Suprapubic skin (tissue), 4 donors: ENCODE results near the gene FOXO3. TPM values are rescaled to one million over a fixed set of nuclear protein-coding genes. Genes with fewer than 3 reads are reported as not detected.

Experiments
- DNase-seq, 2 donors: peaks; one replicate each; pipeline ENCODE4 v3.0.0-alpha.2; 2019; ENCODE audit warnings: low spot score in 2 of 2
- H3K27ac ChIP-seq: fragments of 200-600 bp; sonication (generic); one replicate; pipeline ENCODE4 v1.5.1; 2019
- H3K27me3 ChIP-seq: fragments of 200-600 bp; sonication (generic); one replicate; pipeline ENCODE4 v1.5.1; 2019
- H3K36me3 ChIP-seq: fragments of 200-600 bp; sonication (generic); one replicate; pipeline ENCODE4 v1.5.1; 2019
- H3K4me1 ChIP-seq: fragments of 200-600 bp; sonication (generic); one replicate; pipeline ENCODE4 v1.5.1; 2019
- H3K4me3 ChIP-seq: fragments of 200-600 bp; sonication (generic); one replicate; pipeline ENCODE4 v1.5.1; 2019; ENCODE audit warnings: mild to moderate bottlenecking
- H3K9me3 ChIP-seq: fragments of 200-600 bp; sonication (generic); one replicate; pipeline ENCODE4 v1.5.1; 2019
- EP300 ChIP-seq: sonication (generic); formaldehyde crosslinking; IDR thresholded peaks from one replicate; pipeline ENCODE4 v1.6.1; 2017; ENCODE audit warnings: antibody characterized with exemption
- POLR2A ChIP-seq, 2 donors: fragments of 450-650 bp; IDR thresholded peaks; one replicate each; pipeline ENCODE4 v1.6.1; 2017; ENCODE audit warnings: antibody characterized with exemption in 2 of 2, mild to moderate bottlenecking in 2 of 2, moderate library complexity in 2 of 2
- POLR2AphosphoS5 ChIP-seq, 3 donors: sonication (generic); formaldehyde crosslinking; IDR thresholded peaks; one replicate each; pipeline ENCODE4 v1.6.1; 2017; ENCODE audit warnings: antibody characterized with exemption in 3 of 3
- WGBS: methylation state at CpG from one replicate; pipeline ENCODE4 v1.1.5; 2018; 5-methylcytosine and 5-hydroxymethylcytosine counted together
- total RNA-seq, 4 donors: library from RNA; depleted of rRNA; stranded (reverse); fragments of >200 nt; gene quantifications; one replicate each; pipeline ENCODE4 v1.1.0, GENCODE V29; 2016
- TF ChIP-seq, protein P1 (sequence below), 2 donors: fragments of 200-600 bp in 1 of 2; fragments of 450-650 bp in 1 of 2; sonication (generic) in 1 of 2; IDR thresholded peaks; one replicate each; pipeline ENCODE4 v1.5.1; 2016 to 2019; ENCODE audit warnings: antibody characterized with exemption in 2 of 2, mild to moderate bottlenecking in 1 of 2, moderate library complexity in 1 of 2

FOXO3 gene
- total RNA-seq, 4 donors from 2014 or later: 103 to 141 (median 121) TPM

- Histone ChIP-seq H3K4me1 (peaks cover 40% of the 10 kb centered on the region), H3K27me3 (no peaks in the 10 kb centered on the region), H3K9me3 (no peaks in the 10 kb centered on the region), H3K4me3 (no peak overlapping the region), H3K36me3 (peaks cover 36% of the 10 kb centered on the region), H3K27ac (no peak overlapping the region)
- TF ChIP-seq POLR2AphosphoS5 (IDR thresholded peaks at IDR 0.05): no peak
- TF ChIP-seq POLR2A (IDR thresholded peaks at IDR 0.05): no peak
- TF ChIP-seq EP300: no peak
- TF ChIP-seq, protein P1, sequence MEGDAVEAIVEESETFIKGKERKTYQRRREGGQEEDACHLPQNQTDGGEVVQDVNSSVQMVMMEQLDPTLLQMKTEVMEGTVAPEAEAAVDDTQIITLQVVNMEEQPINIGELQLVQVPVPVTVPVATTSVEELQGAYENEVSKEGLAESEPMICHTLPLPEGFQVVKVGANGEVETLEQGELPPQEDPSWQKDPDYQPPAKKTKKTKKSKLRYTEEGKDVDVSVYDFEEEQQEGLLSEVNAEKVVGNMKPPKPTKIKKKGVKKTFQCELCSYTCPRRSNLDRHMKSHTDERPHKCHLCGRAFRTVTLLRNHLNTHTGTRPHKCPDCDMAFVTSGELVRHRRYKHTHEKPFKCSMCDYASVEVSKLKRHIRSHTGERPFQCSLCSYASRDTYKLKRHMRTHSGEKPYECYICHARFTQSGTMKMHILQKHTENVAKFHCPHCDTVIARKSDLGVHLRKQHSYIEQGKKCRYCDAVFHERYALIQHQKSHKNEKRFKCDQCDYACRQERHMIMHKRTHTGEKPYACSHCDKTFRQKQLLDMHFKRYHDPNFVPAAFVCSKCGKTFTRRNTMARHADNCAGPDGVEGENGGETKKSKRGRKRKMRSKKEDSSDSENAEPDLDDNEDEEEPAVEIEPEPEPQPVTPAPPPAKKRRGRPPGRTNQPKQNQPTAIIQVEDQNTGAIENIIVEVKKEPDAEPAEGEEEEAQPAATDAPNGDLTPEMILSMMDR (IDR thresholded peaks at IDR 0.05): no peak
- WGBS: 63% methylated on average over 7 of the region's 7 CpGs
- no peak for DNase-seq
These were observed 107.3 kb downstream of the FOXO3 start for GRCh38 chr6:108667993-108668392.

DNA sequence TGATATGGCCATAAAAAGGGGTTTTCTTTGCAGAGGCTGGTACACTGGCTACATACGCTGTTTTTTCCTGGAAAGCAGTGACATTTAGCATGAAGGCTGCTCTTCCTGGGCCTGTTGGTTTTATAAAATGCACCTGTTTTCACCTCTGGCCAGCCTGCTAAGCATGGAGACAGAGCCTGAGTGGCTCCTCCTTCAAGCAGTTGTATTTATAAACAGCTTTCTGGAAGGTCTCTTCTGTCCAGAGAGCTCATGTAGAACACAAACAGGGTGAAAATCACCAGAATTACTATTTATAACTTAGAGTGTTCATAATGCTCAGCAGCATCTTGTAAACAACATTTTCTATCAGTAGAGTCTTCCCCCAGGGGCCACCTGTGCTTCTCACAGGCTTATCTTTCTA lies 109.0 kb downstream of the FOXO3 start:
- WGBS: 96% methylated on average over 1 of the region's 1 CpG
- no peak overlapping the region for H3K4me3 ChIP-seq
- H3K4me1 ChIP-seq: peaks cover 53% of the 10 kb centered on the region
- TF ChIP-seq POLR2AphosphoS5 (IDR thresholded peaks at IDR 0.05) (no peak), POLR2A (IDR thresholded peaks at IDR 0.05) (no peak), EP300 (no peak)
- TF ChIP-seq, protein P1 (IDR thresholded peaks at IDR 0.05): no peak
- no peaks in the 10 kb centered on the region for H3K27me3 ChIP-seq
- peaks cover 27% of the 10 kb centered on the region for H3K36me3 ChIP-seq
- H3K27ac ChIP-seq: no peak overlapping the region
- DNase-seq: no peak
- H3K9me3 ChIP-seq: no peaks in the 10 kb centered on the region

- 67% methylated on average over 2 of the region's 2 CpGs for WGBS
- no peak overlapping the region for H3K27ac ChIP-seq
- H3K4me3 ChIP-seq: no peak overlapping the region
- peaks cover 65% of the 10 kb centered on the region for H3K4me1 ChIP-seq
- no peaks in the 10 kb centered on the region for H3K9me3 ChIP-seq
- no peaks in the 10 kb centered on the region for H3K27me3 ChIP-seq
- peaks cover 14% of the 10 kb centered on the region for H3K36me3 ChIP-seq
- DNase-seq: no peak
- TF ChIP-seq POLR2A (IDR thresholded peaks at IDR 0.05) (no peak), POLR2AphosphoS5 (IDR thresholded peaks at IDR 0.05) (no peak), EP300 (no peak)
- TF ChIP-seq, protein P1 (IDR thresholded peaks at IDR 0.05): no peak
These were observed 110.5 kb downstream of the FOXO3 start for GRCh38 chr6:108671175-108671574.

DNA sequence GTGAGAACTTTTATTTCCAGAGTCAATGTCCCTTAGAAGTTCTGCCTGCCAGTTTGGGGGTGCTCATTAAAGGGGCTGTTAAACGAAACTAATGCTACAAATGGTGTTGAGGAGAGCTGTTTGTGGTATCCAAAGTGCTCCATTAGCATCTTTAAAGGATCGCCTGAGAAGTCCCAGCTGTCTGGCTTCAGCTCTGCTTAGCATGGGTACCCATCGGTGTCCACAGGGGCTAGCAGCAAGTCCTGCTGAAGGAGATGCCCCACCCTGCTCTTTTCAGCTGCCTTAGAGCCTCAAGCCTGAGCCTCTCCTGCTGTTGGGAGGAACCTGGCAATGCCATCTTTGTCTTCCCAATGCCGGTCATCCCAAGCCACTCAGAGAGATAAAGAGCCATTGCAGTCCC lies 111.1 kb downstream of the FOXO3 start:
- H3K36me3 ChIP-seq: peaks cover 8% of the 10 kb centered on the region
- H3K4me3 ChIP-seq: no peak overlapping the region
- H3K27me3 ChIP-seq: no peaks in the 10 kb centered on the region
- no peak for DNase-seq
- TF ChIP-seq POLR2A (IDR thresholded peaks at IDR 0.05) (no peak), POLR2AphosphoS5 (IDR thresholded peaks at IDR 0.05) (no peak), EP300 (no peak)
- TF ChIP-seq, protein P1 (IDR thresholded peaks at IDR 0.05): no peak
- no peak overlapping the region for H3K27ac ChIP-seq
- 96% methylated on average over 2 of the region's 4 CpGs for WGBS
- no peaks in the 10 kb centered on the region for H3K9me3 ChIP-seq
- H3K4me1 ChIP-seq: peaks cover 68% of the 10 kb centered on the region

DNA sequence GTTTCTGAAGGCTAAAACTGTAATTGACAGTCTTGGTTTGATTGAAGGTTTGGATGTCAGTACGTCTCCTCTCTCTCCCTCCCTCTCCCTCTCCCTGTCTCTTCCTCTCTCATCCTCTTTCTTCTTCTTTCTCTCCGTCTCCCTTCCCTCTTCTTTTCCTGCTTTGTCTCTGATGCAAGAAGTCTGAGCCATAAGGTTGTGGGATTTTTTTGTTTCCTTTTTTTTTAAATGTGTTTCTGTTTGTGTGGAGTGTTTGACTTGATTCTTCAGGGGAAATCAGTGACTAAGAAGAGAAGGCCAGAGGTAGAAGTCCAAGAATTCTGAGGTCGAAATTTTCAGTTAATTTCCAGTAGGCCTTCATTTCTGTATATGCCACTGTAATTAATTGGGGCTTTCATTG lies 111.9 kb downstream of the FOXO3 start:
- WGBS: 89% methylated on average over 3 of the region's 3 CpGs
- Histone ChIP-seq H3K9me3 (no peaks in the 10 kb centered on the region), H3K4me1 (peaks cover 71% of the 10 kb centered on the region), H3K27ac (no peak overlapping the region), H3K27me3 (no peaks in the 10 kb centered on the region), H3K4me3 (no peak overlapping the region), H3K36me3 (peaks cover 7% of the 10 kb centered on the region)
- no peak for DNase-seq
- TF ChIP-seq EP300 (no peak), POLR2A (IDR thresholded peaks at IDR 0.05) (no peak), POLR2AphosphoS5 (IDR thresholded peaks at IDR 0.05) (no peak)
- TF ChIP-seq, protein P1 (IDR thresholded peaks at IDR 0.05): no peak
